ENCODE results near the gene ENGASE.

ENGASE gene

DNA sequence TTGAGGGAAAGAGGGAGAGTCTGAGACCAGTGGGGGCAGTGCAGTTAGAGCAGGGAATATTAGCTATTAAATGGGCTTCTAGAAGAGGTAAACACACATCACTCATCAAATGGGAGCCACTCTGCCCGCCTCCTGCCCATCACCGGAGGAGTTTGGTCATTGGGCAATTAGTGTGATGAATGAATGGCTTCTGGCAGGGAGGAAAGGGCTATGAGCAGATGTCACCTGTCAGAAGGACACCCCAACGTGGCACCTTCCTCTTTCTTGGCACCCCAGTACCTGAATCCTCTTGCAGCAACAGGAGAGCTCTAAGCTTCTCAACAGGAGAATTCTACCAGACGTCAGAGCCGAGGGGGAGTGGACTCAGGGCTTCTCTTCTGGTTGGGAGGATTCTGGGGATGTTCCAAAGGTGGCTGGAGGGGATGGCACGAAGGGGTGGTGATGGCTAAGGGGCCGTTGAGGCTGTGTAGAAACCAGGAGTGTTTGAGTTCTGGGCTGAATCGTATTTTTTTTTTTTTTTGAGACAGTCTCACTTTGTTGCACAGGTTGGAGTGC lies 39.6 kb upstream of the ENGASE start:
- TF ChIP-seq, protein P1, sequence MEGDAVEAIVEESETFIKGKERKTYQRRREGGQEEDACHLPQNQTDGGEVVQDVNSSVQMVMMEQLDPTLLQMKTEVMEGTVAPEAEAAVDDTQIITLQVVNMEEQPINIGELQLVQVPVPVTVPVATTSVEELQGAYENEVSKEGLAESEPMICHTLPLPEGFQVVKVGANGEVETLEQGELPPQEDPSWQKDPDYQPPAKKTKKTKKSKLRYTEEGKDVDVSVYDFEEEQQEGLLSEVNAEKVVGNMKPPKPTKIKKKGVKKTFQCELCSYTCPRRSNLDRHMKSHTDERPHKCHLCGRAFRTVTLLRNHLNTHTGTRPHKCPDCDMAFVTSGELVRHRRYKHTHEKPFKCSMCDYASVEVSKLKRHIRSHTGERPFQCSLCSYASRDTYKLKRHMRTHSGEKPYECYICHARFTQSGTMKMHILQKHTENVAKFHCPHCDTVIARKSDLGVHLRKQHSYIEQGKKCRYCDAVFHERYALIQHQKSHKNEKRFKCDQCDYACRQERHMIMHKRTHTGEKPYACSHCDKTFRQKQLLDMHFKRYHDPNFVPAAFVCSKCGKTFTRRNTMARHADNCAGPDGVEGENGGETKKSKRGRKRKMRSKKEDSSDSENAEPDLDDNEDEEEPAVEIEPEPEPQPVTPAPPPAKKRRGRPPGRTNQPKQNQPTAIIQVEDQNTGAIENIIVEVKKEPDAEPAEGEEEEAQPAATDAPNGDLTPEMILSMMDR (IDR thresholded peaks at IDR 0.05; ENCODE audit: control insufficient read depth, extremely low read depth, insufficient read depth) = no peak
- no peak for DNase-seq (ENCODE audit: low read depth)
- H3K4me3 ChIP-seq (ENCODE audit: low read depth, low read length) = no peak overlapping the region

DNA sequence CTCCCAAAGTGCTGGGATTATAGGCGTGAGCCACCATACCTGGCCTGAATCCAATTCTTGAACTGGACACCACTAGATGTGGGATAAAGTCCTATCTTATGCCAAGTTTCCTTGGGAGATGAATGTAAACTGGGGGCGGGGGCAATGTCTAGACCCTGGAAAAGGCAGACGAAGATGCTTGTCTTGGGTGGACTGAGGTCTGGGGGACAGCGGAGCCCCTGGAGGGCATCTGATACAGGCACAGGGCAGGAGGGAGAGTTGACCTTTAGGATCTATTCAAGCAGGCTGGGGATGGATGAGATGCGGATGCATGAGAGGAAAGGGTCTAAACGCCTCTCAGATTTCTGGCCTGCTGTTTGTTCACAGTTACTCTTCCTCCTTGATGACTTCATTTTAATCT lies 38.9 kb upstream of the ENGASE start:
- DNase-seq (ENCODE audit: low read depth) = no peak
- no peak overlapping the region for H3K4me3 ChIP-seq (ENCODE audit: low read depth, low read length)
- TF ChIP-seq, protein P1 (IDR thresholded peaks at IDR 0.05; ENCODE audit: control insufficient read depth, extremely low read depth, insufficient read depth) = no peak

DNA sequence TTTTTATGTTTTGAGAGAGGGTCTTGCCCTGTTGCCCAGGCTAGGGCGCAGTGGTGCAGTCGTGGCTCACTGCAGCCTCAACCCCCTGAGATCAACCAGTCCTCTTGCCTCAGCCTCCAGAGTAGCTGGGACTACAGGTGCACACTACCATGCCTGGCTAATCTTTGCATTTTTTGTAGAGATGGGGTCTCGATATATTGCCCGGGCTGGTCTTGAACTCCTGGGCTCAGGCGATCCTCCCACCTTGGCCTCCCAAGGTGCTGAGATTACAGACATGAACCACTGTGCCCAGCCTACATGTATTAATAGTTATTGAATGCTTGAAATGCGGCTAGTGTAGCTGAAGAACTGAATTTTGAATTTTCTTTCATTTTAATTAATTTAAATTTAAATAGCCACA lies 38.4 kb upstream of the ENGASE start:
- no peak for DNase-seq (ENCODE audit: low read depth)
- no peak overlapping the region for H3K4me3 ChIP-seq (ENCODE audit: low read depth, low read length)
- TF ChIP-seq, protein P1 (IDR thresholded peaks at IDR 0.05; ENCODE audit: control insufficient read depth, extremely low read depth, insufficient read depth) = no peak

DNA sequence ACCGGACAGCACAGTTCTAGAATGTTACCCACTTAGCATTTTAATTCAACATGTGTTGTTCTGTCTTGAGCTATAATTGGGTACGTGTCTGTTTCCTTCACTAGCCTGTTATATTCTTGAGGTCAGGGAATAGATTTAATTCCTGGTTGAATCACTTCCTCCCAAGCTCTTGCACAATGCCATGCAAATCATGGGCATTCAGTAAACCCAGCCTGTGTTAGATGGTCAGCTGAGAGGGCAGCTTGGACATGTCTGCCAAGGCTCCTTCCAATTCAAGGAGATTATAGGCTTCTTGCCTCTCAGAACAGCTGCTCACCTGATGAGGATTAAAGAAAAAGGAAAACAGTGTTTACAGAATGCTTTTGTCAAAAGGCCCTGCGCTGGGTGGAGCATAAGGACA lies 38.0 kb upstream of the ENGASE start:
- no peak for DNase-seq (ENCODE audit: low read depth)
- TF ChIP-seq, protein P1 (IDR thresholded peaks at IDR 0.05; ENCODE audit: control insufficient read depth, extremely low read depth, insufficient read depth) = no peak
- H3K4me3 ChIP-seq (ENCODE audit: low read depth, low read length) = no peak overlapping the region

DNA sequence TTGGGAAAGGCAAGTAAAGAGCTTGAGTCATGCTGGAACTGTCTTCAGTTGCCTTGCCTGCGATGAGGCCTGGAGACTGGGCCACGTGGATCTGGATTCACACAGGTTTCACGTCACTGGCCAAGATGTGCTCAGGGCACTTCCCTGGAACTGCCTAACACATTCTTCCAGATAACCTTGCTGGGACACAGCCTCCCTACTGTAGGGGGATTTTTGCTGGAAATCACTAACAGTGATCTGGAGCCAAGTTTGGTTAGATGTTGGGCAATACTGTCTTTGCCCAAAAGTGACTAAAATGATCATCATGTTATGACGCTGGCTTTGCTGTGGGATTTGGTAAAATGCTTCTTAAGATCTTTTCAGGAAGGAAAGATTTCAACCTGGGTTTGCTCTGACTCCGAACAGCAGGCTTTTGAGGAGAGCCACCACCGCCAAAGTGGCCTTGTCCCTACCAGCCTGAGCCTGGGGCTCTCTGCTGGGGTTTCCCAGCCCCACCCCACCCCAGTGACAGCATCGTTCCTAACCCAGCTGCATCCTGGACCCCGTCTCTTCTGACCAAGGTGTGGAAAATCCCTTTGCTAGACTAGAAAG lies 36.0 kb upstream of the ENGASE start:
- TF ChIP-seq, protein P1 (IDR thresholded peaks at IDR 0.05; ENCODE audit: control insufficient read depth, extremely low read depth, insufficient read depth) = no peak
- H3K4me3 ChIP-seq (ENCODE audit: low read depth, low read length) = no peak overlapping the region
- DNase-seq (ENCODE audit: low read depth) = no peak

DNA sequence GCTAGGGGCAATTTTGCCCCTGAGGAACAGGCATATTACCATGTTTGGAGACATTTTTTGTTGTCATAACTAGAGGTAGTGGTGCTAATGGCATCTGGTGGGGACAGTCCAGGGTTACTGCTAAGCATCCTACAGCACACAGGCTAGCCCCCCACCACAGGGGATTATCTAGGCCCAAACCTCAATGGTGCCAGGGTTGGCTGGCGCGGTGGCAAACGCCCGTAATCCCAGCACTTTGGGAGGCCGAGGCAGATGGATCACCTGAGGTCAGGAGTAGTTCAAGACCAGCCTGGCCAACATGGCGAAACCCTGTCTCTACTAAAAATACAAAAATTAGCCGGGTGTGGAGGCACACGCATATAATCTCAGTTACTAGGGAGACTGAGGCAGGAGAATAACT lies 35.5 kb upstream of the ENGASE start:
- no peak for DNase-seq (ENCODE audit: low read depth)

More for the DNA sequence above, 35.5 kb upstream of the ENGASE start:
- H3K4me3 ChIP-seq (ENCODE audit: low read depth, low read length) = no peak overlapping the region
- TF ChIP-seq, protein P1 (IDR thresholded peaks at IDR 0.05; ENCODE audit: control insufficient read depth, extremely low read depth, insufficient read depth) = no peak

Data from LNCaP clone FGC (cell line).